Measurements from ENCODE around the gene PER2. TPM values are rescaled to one million over a fixed set of nuclear protein-coding genes. Genes with fewer than 3 reads are reported as not detected.

The PER2 gene
- total RNA-seq, 1 donor from 2014 or later, result 2.9 TPM

GRCh38 chr2:238334885-238335284 is 46.5 kb upstream of the PER2 start:
- peaks cover 21% of the 10 kb centered on the region for H3K36me3 Mint-ChIP-seq (ENCODE audit: low read depth)
- DNase-seq (ENCODE audit: low spot score), result no peak
- peaks cover 11% of the 10 kb centered on the region for H3K4me1 Mint-ChIP-seq (ENCODE audit: low read depth)
- no peaks in the 10 kb centered on the region for H3K9me3 Mint-ChIP-seq (ENCODE audit: low read depth)
- no peak overlapping the region for H3K4me3 Mint-ChIP-seq (ENCODE audit: unreplicated experiment)
- no peak for TF ChIP-seq CTCF (IDR thresholded peaks at IDR 0.05)
- H3K27me3 Mint-ChIP-seq (ENCODE audit: low read depth), result no peaks in the 10 kb centered on the region
- H3K27ac Mint-ChIP-seq (ENCODE audit: unreplicated experiment), result no peak overlapping the region

GRCh38 chr2:238331916-238332315 is 43.5 kb upstream of the PER2 start:
- no peak overlapping the region for H3K27ac Mint-ChIP-seq (ENCODE audit: unreplicated experiment)
- no peak overlapping the region for H3K4me3 Mint-ChIP-seq (ENCODE audit: unreplicated experiment)
- no peak for TF ChIP-seq CTCF (IDR thresholded peaks at IDR 0.05)
- DNase-seq (ENCODE audit: low spot score), result no peak
- peaks cover 29% of the 10 kb centered on the region for H3K36me3 Mint-ChIP-seq (ENCODE audit: low read depth)
- H3K4me1 Mint-ChIP-seq (ENCODE audit: low read depth), result peaks cover 5% of the 10 kb centered on the region
- no peaks in the 10 kb centered on the region for H3K27me3 Mint-ChIP-seq (ENCODE audit: low read depth)
- H3K9me3 Mint-ChIP-seq (ENCODE audit: low read depth), result no peaks in the 10 kb centered on the region

GRCh38 chr2:238330391-238330790 is 42.0 kb upstream of the PER2 start:
- Mint-ChIP-seq H3K27ac (ENCODE audit: unreplicated experiment) (no peak overlapping the region), H3K4me3 (ENCODE audit: unreplicated experiment) (no peak overlapping the region), H3K36me3 (ENCODE audit: low read depth) (peaks cover 26% of the 10 kb centered on the region), H3K27me3 (ENCODE audit: low read depth) (no peaks in the 10 kb centered on the region), H3K4me1 (ENCODE audit: low read depth) (no peaks in the 10 kb centered on the region), H3K9me3 (ENCODE audit: low read depth) (no peaks in the 10 kb centered on the region)
- TF ChIP-seq CTCF (IDR thresholded peaks at IDR 0.05), result no peak
- DNase-seq (ENCODE audit: low spot score), result no peak

- no peak overlapping the region for H3K4me3 Mint-ChIP-seq (ENCODE audit: unreplicated experiment)
- no peaks in the 10 kb centered on the region for H3K9me3 Mint-ChIP-seq (ENCODE audit: low read depth)
- H3K36me3 Mint-ChIP-seq (ENCODE audit: low read depth), result peaks cover 30% of the 10 kb centered on the region
- no peak overlapping the region for H3K27ac Mint-ChIP-seq (ENCODE audit: unreplicated experiment)
- no peak for TF ChIP-seq CTCF (IDR thresholded peaks at IDR 0.05)
- H3K27me3 Mint-ChIP-seq (ENCODE audit: low read depth), result no peaks in the 10 kb centered on the region
- peaks cover under 1% of the 10 kb centered on the region for H3K4me1 Mint-ChIP-seq (ENCODE audit: low read depth)
- no peak for DNase-seq (ENCODE audit: low spot score)
These were observed 39.3 kb upstream of the PER2 start for GRCh38 chr2:238327751-238328150.

- no peak for TF ChIP-seq CTCF (IDR thresholded peaks at IDR 0.05)
- Mint-ChIP-seq H3K9me3 (ENCODE audit: low read depth) (no peaks in the 10 kb centered on the region), H3K27ac (ENCODE audit: unreplicated experiment) (no peak overlapping the region), H3K4me1 (ENCODE audit: low read depth) (peaks cover 6% of the 10 kb centered on the region), H3K4me3 (ENCODE audit: unreplicated experiment) (no peak overlapping the region), H3K36me3 (ENCODE audit: low read depth) (peaks cover 30% of the 10 kb centered on the region), H3K27me3 (ENCODE audit: low read depth) (no peaks in the 10 kb centered on the region)
- no peak for DNase-seq (ENCODE audit: low spot score)
These were observed 38.5 kb upstream of the PER2 start for GRCh38 chr2:238326801-238327365.
